Kidney epithelial cell (primary cell): ENCODE data around the gene METTL23. TPM values are rescaled to one million over a fixed set of nuclear protein-coding genes. Genes with fewer than 3 reads are reported as not detected.

Experiments used
- DNase-seq: peaks from one replicate; pipeline ENCODE4 v3.0.0-alpha.2; 2010; ENCODE audit warnings: low read depth
- H3K27me3 ChIP-seq: 2 replicates; pipeline ENCODE4 v1.6.0; 2011; ENCODE audit warnings: low read length; ENCODE audit not compliant: control insufficient read depth, insufficient read depth
- H3K36me3 ChIP-seq: 2 replicates; pipeline ENCODE4 v1.5.1; 2011; ENCODE audit warnings: low read length; ENCODE audit not compliant: control insufficient read depth, insufficient read depth
- H3K4me3 ChIP-seq: 2 replicates; pipeline ENCODE4 v1.5.1; 2011; ENCODE audit warnings: low read depth, mild to moderate bottlenecking, control low read depth, low read length
- CTCF ChIP-seq: IDR thresholded peaks from 2 replicates; pipeline ENCODE4 v1.5.1; 2011; ENCODE audit warnings: mild to moderate bottlenecking, moderate library complexity, low read length, control low read depth, inconsistent platforms; ENCODE audit not compliant: insufficient read depth, poor library complexity, severe bottlenecking
- total RNA-seq: library from RNA; depleted of rRNA; stranded (reverse); fragments of >200 nt; gene quantifications from 2 replicates; pipeline ENCODE4 v1.2.3, GENCODE V29; 2015

METTL23 gene
- total RNA-seq, 1 donor from 2014 or later: 32.8 TPM

GRCh38 chr17:76690596-76691280 is 35.9 kb upstream of the METTL23 start:
- Histone ChIP-seq H3K36me3 (no peaks in the 10 kb centered on the region), H3K4me3 (no peak overlapping the region), H3K27me3 (no peaks in the 10 kb centered on the region)
- TF ChIP-seq CTCF: no peak
- no peak for DNase-seq

GRCh38 chr17:76691379-76692191 is 35.1 kb upstream of the METTL23 start:
- Histone ChIP-seq H3K27me3 (no peaks in the 10 kb centered on the region), H3K4me3 (no peak overlapping the region), H3K36me3 (no peaks in the 10 kb centered on the region)
- TF ChIP-seq CTCF: no peak
- no peak for DNase-seq

- Histone ChIP-seq H3K4me3 (no peak overlapping the region), H3K27me3 (no peaks in the 10 kb centered on the region), H3K36me3 (no peaks in the 10 kb centered on the region)
- DNase-seq: no peak
- no peak for TF ChIP-seq CTCF
These were observed 31.4 kb upstream of the METTL23 start for GRCh38 chr17:76695059-76695831.

- Histone ChIP-seq H3K27me3 (no peaks in the 10 kb centered on the region), H3K4me3 (no peak overlapping the region)
- DNase-seq: no peak
These were observed 29.6 kb upstream of the METTL23 start for GRCh38 chr17:76696763-76697701.

More at GRCh38 chr17:76696763-76697701, 29.6 kb upstream of the METTL23 start:
- no peak for TF ChIP-seq CTCF
- H3K36me3 ChIP-seq: no peaks in the 10 kb centered on the region
